ENCODE data around the gene SENP8. TPM values are rescaled to one million over a fixed set of nuclear protein-coding genes. Genes with fewer than 3 reads are reported as not detected.

The SENP8 gene
- total and polyA plus RNA-seq, 2 of the 8 experiments (the other 6 are each of a cell fraction or from before 2014, with no cell fraction given): 4.1 to 6.0 TPM

DNA sequence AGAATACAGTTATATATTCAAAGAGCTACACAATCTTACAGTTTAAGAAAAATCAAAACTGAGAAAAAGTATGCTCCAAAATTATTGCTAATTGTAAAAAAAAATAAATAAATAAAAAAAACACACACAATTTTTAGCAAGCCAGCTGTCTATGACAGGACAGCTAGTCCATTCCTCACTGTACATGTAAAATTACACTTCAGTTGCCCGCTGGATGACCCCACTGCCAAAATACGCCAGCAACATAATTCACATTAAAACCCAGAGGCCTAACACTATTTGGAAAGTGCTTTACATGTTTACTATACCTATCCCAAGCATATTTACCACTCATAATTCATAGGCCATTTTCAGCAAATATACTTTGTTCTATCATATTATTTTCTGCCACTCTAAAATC is 6.1 kb upstream of the SENP8 start (continued):
- TF ChIP-seq, protein P1, sequence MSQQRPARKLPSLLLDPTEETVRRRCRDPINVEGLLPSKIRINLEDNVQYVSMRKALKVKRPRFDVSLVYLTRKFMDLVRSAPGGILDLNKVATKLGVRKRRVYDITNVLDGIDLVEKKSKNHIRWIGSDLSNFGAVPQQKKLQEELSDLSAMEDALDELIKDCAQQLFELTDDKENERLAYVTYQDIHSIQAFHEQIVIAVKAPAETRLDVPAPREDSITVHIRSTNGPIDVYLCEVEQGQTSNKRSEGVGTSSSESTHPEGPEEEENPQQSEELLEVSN (IDR thresholded peaks at IDR 0.05): no peak
- no peak for TF ChIP-seq RFX5 (IDR thresholded peaks at IDR 0.05; ENCODE audit: borderline replicate concordance, low read depth, low read length)
